Fibroblast of pulmonary artery (primary cell): ENCODE results near the gene EVA1A.

Source experiments
- DNase-seq: peaks from one replicate; pipeline ENCODE4 v3.0.0-alpha.2; 2010; ENCODE audit warnings: low read depth
- H3K4me3 ChIP-seq: replicated peaks from 2 replicates; pipeline ENCODE4 v1.5.1; 2011; ENCODE audit warnings: low read depth, mild to moderate bottlenecking, control low read depth, low read length, moderate library complexity
- CTCF ChIP-seq: IDR thresholded peaks from 2 replicates; pipeline ENCODE4 v1.5.1; 2011; ENCODE audit warnings: mild to moderate bottlenecking, control low read depth, low read length, inconsistent platforms; ENCODE audit errors: missing control alignments

Gene EVA1A

GRCh38 chr2:75551434-75551833 is 9.3 kb downstream of the EVA1A start:
- H3K4me3 ChIP-seq = no peak overlapping the region
- no peak for TF ChIP-seq CTCF
- no peak for DNase-seq

- DNase-seq = no peak
- no peak overlapping the region for H3K4me3 ChIP-seq
- TF ChIP-seq CTCF = no peak
Observed at GRCh38 chr2:75549401-75550253, 11.1 kb downstream of the EVA1A start.

GRCh38 chr2:75548036-75548573 is 12.6 kb downstream of the EVA1A start:
- DNase-seq = no peak
- TF ChIP-seq CTCF = no peak
- H3K4me3 ChIP-seq = no peak overlapping the region

GRCh38 chr2:75547345-75548035 is 13.2 kb downstream of the EVA1A start:
- no peak for TF ChIP-seq CTCF
- H3K4me3 ChIP-seq = no peak overlapping the region
- DNase-seq = peak; percentile 47

- H3K4me3 ChIP-seq = no peak overlapping the region
- no peak for DNase-seq
- no peak for TF ChIP-seq CTCF
Observed at GRCh38 chr2:75545922-75546321, 14.8 kb downstream of the EVA1A start.

GRCh38 chr2:75545387-75545786 is 15.4 kb downstream of the EVA1A start:
- H3K4me3 ChIP-seq = no peak overlapping the region
- no peak for DNase-seq
- no peak for TF ChIP-seq CTCF
